SK-N-SH treated with all-trans-retinoic acid at 6 μM for 48 hours (cell line): ENCODE data around the gene PRR5.

Experiments used
- TSHZ2 ChIP-seq: fragments of 250-450 bp; sonication (Bioruptor Pico); IDR thresholded peaks from 2 replicates; pipeline ENCODE4 v1.5.0; 2020; ENCODE audit warnings: mild to moderate bottlenecking, moderate library complexity
- ZFP30 ChIP-seq: fragments of 450-650 bp; formaldehyde crosslinking; IDR thresholded peaks from 2 replicates; pipeline ENCODE4 v1.5.0; 2022; ENCODE audit warnings: mild to moderate bottlenecking, moderate library complexity
- ZNF70 ChIP-seq: fragments of 450-650 bp; formaldehyde crosslinking; IDR thresholded peaks from 2 replicates; pipeline ENCODE4 v1.5.0; 2020; ENCODE audit warnings: mild to moderate bottlenecking, moderate library complexity

- TF ChIP-seq ZFP30 (CRISPR knock-in tag) (no peak), TSHZ2 (CRISPR knock-in tag) (no peak), ZNF70 (CRISPR knock-in tag) (no peak)
These were observed 41.8 kb downstream of the PRR5 start for GRCh38 chr22:44743804-44744211.
